Measurements from ENCODE around the gene CNN1.
"Not testable (repeated sequence)": the region's sequence is repeated elsewhere in the genome, so short reads cannot be mapped to it uniquely, and the experiment has no call there.

Gene CNN1

GRCh38 chr19:11573354-11573753 is 34.7 kb downstream of the CNN1 start:
- not testable (repeated sequence) for DNase-seq

GRCh38 chr19:11573763-11574162 is 35.1 kb downstream of the CNN1 start:
- DNase-seq: not testable (repeated sequence)

GRCh38 chr19:11574689-11575088 is 36.0 kb downstream of the CNN1 start:
- DNase-seq: no peak

GRCh38 chr19:11576227-11576626 is 37.6 kb downstream of the CNN1 start:
- DNase-seq: no peak

GRCh38 chr19:11577451-11578257 is 39.0 kb downstream of the CNN1 start, which contains the start of gene ACP5:
Gene ACP5 (minus strand): TSS chr19:11577645. CDS start chr19:11577317, 328 bp downstream.
- DNase-seq: no peak

GRCh38 chr19:11578258-11579142 is 39.8 kb downstream of the CNN1 start:
- no peak for DNase-seq

- no peak for DNase-seq
Observed at GRCh38 chr19:11580116-11580515, 41.5 kb downstream of the CNN1 start.

- no peak for DNase-seq
Observed at GRCh38 chr19:11581740-11582139, 43.1 kb downstream of the CNN1 start.

- no peak for DNase-seq
Observed at GRCh38 chr19:11586331-11586730, 47.7 kb downstream of the CNN1 start.

GRCh38 chr19:11587302-11587974 is 48.8 kb downstream of the CNN1 start:
- peak; percentile 80 for DNase-seq

- DNase-seq: no peak
Observed at GRCh38 chr19:11587975-11588631, 49.5 kb downstream of the CNN1 start.

GRCh38 chr19:11594084-11594483 is 55.4 kb downstream of the CNN1 start:
- no peak for DNase-seq

- DNase-seq: no peak
Observed at GRCh38 chr19:11596156-11596555, 57.5 kb downstream of the CNN1 start.

GRCh38 chr19:11597202-11598102 is 58.8 kb downstream of the CNN1 start, which contains the start of gene ZNF627:
Gene ZNF627 (plus strand): TSS chr19:11597483. CDS start chr19:11597628, 145 bp downstream.
- peak; percentile 97 for DNase-seq

- DNase-seq: no peak
Observed at GRCh38 chr19:11598103-11598483, 59.4 kb downstream of the CNN1 start.

GRCh38 chr19:11598746-11599145 is 60.1 kb downstream of the CNN1 start:
- DNase-seq: no peak

GRCh38 chr19:11599704-11600103 is 61.1 kb downstream of the CNN1 start:
- DNase-seq: not testable (repeated sequence)
